WTC11 (cell line): ENCODE measurements around the gene TF. TPM values are rescaled to one million over a fixed set of nuclear protein-coding genes. Genes with fewer than 3 reads are reported as not detected.

ENCODE experiments used
- ATAC-seq: fragments of 200-7000 bp; cut with Tn5 transposase; 2 replicates; pipeline ENCODE4 v1.10.0; 2021; ENCODE audit warnings: mild to moderate bottlenecking, moderate library complexity
- CTCF ChIA-PET: fragments of 300-600 bp; sonication (Branson Sonifier 250); formaldehyde crosslinking; loops from one replicate; lab custom pipeline; 2021; ENCODE audit warnings: antibody characterized with exemption; lab: Charles Lee
- POLR2A ChIA-PET: fragments of 350-600 bp; sonication (Branson Sonifier 250); formaldehyde crosslinking; loops from one replicate; lab custom pipeline; 2021; ENCODE audit warnings: antibody characterized with exemption; lab: Charles Lee
- DNase-seq: peaks from one replicate; pipeline ENCODE4 v3.0.0; 2021; ENCODE audit warnings: low spot score
- H3K27ac Mint-ChIP-seq: 2 replicates; pipeline ENCODE4 v1.8.0; 2021; ENCODE audit warnings: mixed read lengths
- H3K27me3 Mint-ChIP-seq: 2 replicates; pipeline ENCODE4 v1.8.0; 2021; ENCODE audit warnings: low read depth, mild to moderate bottlenecking, moderate library complexity, mixed read lengths
- H3K36me3 Mint-ChIP-seq: 2 replicates; pipeline ENCODE4 v1.8.0; 2021; ENCODE audit warnings: mixed read lengths
- H3K4me1 Mint-ChIP-seq: 2 replicates; pipeline ENCODE4 v1.8.0; 2022; ENCODE audit warnings: mixed read lengths
- H3K4me3 Mint-ChIP-seq: 2 replicates; pipeline ENCODE4 v1.8.0; 2021; ENCODE audit warnings: mild to moderate bottlenecking, moderate library complexity, mixed read lengths
- H3K9me3 Mint-ChIP-seq: 2 replicates; pipeline ENCODE4 v1.8.0; 2021; ENCODE audit warnings: mixed read lengths
- AFF4 ChIP-seq: sonication (generic); formaldehyde crosslinking; IDR thresholded peaks from 2 replicates; pipeline ENCODE4 v1.8.1; 2023; ENCODE audit warnings: mild to moderate bottlenecking, missing genetic modification reagents, borderline replicate concordance
- ARID4B ChIP-seq: sonication (generic); formaldehyde crosslinking; IDR thresholded peaks from 2 replicates; pipeline ENCODE4 v1.8.0; 2023; ENCODE audit warnings: missing genetic modification reagents, mild to moderate bottlenecking, borderline replicate concordance
- ATF1 ChIP-seq: sonication (generic); formaldehyde crosslinking; IDR thresholded peaks from 2 replicates; pipeline ENCODE4 v1.8.1; 2023; ENCODE audit warnings: mild to moderate bottlenecking, moderate library complexity, missing genetic modification reagents
- ATF3 ChIP-seq: sonication (generic); formaldehyde crosslinking; conservative IDR thresholded peaks from 2 replicates; pipeline ENCODE4 v1.8.1; 2022; ENCODE audit warnings: mild to moderate bottlenecking, missing genetic modification reagents
- CTCF ChIP-seq: fragments of 200-600 bp; IDR thresholded peaks from 2 replicates; pipeline ENCODE4 v1.8.0; 2022; ENCODE audit warnings: antibody characterized with exemption
- FOXK1 ChIP-seq: sonication (generic); formaldehyde crosslinking; IDR thresholded peaks from 2 replicates; pipeline ENCODE4 v1.8.0; 2022; ENCODE audit warnings: mild to moderate bottlenecking, moderate library complexity, missing genetic modification reagents
- FOXP4 ChIP-seq: sonication (generic); formaldehyde crosslinking; IDR thresholded peaks from 2 replicates; pipeline ENCODE4 v1.8.0; 2022; ENCODE audit warnings: mild to moderate bottlenecking, missing genetic modification reagents
- JUN ChIP-seq: sonication (generic); formaldehyde crosslinking; IDR thresholded peaks from 2 replicates; pipeline ENCODE4 v1.8.0; 2023; ENCODE audit warnings: mild to moderate bottlenecking, missing genetic modification reagents
- NFYB ChIP-seq: sonication (generic); formaldehyde crosslinking; conservative IDR thresholded peaks from 2 replicates; pipeline ENCODE4 v1.8.0; 2022; ENCODE audit warnings: low read depth, missing genetic modification reagents
- NR1H2 ChIP-seq: sonication (generic); formaldehyde crosslinking; IDR thresholded peaks from 2 replicates; pipeline ENCODE4 v1.9.0; 2021; ENCODE audit warnings: mild to moderate bottlenecking, moderate library complexity, missing genetic modification reagents
- NR2C2 ChIP-seq: sonication (generic); formaldehyde crosslinking; IDR thresholded peaks from 2 replicates; pipeline ENCODE4 v1.8.0; 2022; ENCODE audit warnings: mild to moderate bottlenecking, missing genetic modification reagents
- PRDM15 ChIP-seq: sonication (generic); formaldehyde crosslinking; IDR thresholded peaks from 2 replicates; pipeline ENCODE4 v1.8.0; 2022; ENCODE audit warnings: missing genetic modification reagents
- SP1 ChIP-seq: sonication (generic); formaldehyde crosslinking; conservative IDR thresholded peaks from 2 replicates; pipeline ENCODE4 v1.8.1; 2022; ENCODE audit warnings: missing genetic modification reagents
- ZNF232 ChIP-seq: sonication (generic); formaldehyde crosslinking; IDR thresholded peaks from 2 replicates; pipeline ENCODE4 v1.8.0; 2022; ENCODE audit warnings: mild to moderate bottlenecking, missing genetic modification reagents
- ZNF263 ChIP-seq: sonication (generic); formaldehyde crosslinking; IDR thresholded peaks from 2 replicates; pipeline ENCODE4 v1.8.1; 2022; ENCODE audit warnings: low read depth, mild to moderate bottlenecking, moderate library complexity, missing genetic modification reagents
- ZNF423 ChIP-seq: fragments of 250-450 bp; sonication (Bioruptor Pico); IDR thresholded peaks from 2 replicates; pipeline ENCODE4 v2.1.2; 2022; ENCODE audit warnings: mild to moderate bottlenecking, moderate library complexity
- total RNA-seq: library from RNA; stranded (reverse); gene quantifications from 3 replicates; pipeline ENCODE4 v1.2.3, GENCODE V29; 2021

The TF gene
- total RNA-seq, 1 experiment from 2014 or later, result 9.3 TPM

GRCh38 chr3:133837487-133838295 is 91.5 kb downstream of the TF start:
- Mint-ChIP-seq H3K9me3 (no peaks in the 10 kb centered on the region), H3K27me3 (no peaks in the 10 kb centered on the region), H3K4me1 (no peaks in the 10 kb centered on the region), H3K4me3 (no peak overlapping the region), H3K27ac (no peak overlapping the region), H3K36me3 (no peaks in the 10 kb centered on the region)
- POLR2A ChIA-PET, result no interaction called here
- ATAC-seq (no peak), DNase-seq (no peak)
- TF ChIP-seq ARID4B (CRISPR knock-in tag), result no peak
- TF ChIP-seq CTCF, result no peak
- no peak for TF ChIP-seq AFF4 (CRISPR knock-in tag)
- no peak for TF ChIP-seq ZNF232 (CRISPR knock-in tag)
- TF ChIP-seq NR2C2 (CRISPR knock-in tag), result no peak
- TF ChIP-seq ZNF423 (CRISPR knock-in tag), result no peak
- TF ChIP-seq JUN (CRISPR knock-in tag), result no peak
- TF ChIP-seq ZNF263 (CRISPR knock-in tag), result no peak
- TF ChIP-seq NR1H2 (CRISPR knock-in tag), result no peak
- no peak for TF ChIP-seq FOXP4
- TF ChIP-seq ATF1, result no peak
- CTCF ChIA-PET, result no interaction called here

GRCh38 chr3:133838296-133838789 is 92.2 kb downstream of the TF start:
- DNase-seq (no peak), ATAC-seq (no peak)
- Mint-ChIP-seq H3K27me3 (no peaks in the 10 kb centered on the region), H3K9me3 (no peaks in the 10 kb centered on the region), H3K4me3 (no peak overlapping the region), H3K4me1 (no peaks in the 10 kb centered on the region), H3K36me3 (no peaks in the 10 kb centered on the region), H3K27ac (no peak overlapping the region)
- ChIA-PET CTCF (no interaction called here), POLR2A (no interaction called here)
- no peak for TF ChIP-seq PRDM15 (CRISPR knock-in tag)
- TF ChIP-seq NFYB (CRISPR knock-in tag), result no peak
- TF ChIP-seq ATF3, result no peak
- TF ChIP-seq SP1 (CRISPR knock-in tag), result no peak
- no peak for TF ChIP-seq FOXK1 (CRISPR knock-in tag)
